Measurements from ENCODE around the gene P4HA3. TPM values are rescaled to one million over a fixed set of nuclear protein-coding genes. Genes with fewer than 3 reads are reported as not detected.

The P4HA3 gene
- total RNA-seq, 2 donors from 2014 or later: 4.4 to 5.7 TPM

DNA sequence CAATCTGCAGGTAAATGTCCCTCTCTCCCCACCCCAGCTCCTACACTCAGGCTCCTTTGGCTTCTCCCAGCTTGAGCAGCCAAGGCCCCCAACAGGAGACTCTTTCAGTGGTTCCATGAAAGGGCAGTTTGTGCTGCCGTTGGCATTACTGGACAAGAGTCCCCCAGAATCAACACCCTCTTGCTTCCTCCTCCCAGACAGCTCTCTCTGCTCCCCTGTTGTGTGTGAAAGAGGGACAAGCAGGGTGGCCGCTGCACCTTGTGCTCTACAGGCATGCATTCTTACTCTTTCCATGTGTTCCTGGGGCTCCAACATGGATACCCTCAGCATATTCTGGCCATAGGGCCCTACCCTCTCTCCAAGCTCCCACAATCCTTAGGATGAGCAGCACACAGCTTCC, 48.7 kb downstream of the P4HA3 start:
- ATAC-seq (ENCODE audit: insufficient number of reproducible peaks, low FRiP score, low read depth) (no peak), DNase-seq (ENCODE audit: low spot score) (no peak)
- H3K4me3 ChIP-seq: no peak overlapping the region
- no peak overlapping the region for H3K27ac ChIP-seq
- H3K27me3 ChIP-seq (replicated peaks; ENCODE audit: insufficient read depth): no peaks in the 10 kb centered on the region
- H3K4me1 ChIP-seq (ENCODE audit: control insufficient read depth in 1 of 2, low read depth in 2 of 2): peaks cover 6 to 9% of the 10 kb centered on the region in 2 donors
- no peaks in the 10 kb centered on the region for H3K36me3 ChIP-seq
- no peaks in the 10 kb centered on the region for H3K9me3 ChIP-seq
- no peak for TF ChIP-seq CTCF (IDR thresholded peaks at IDR 0.05)

DNA sequence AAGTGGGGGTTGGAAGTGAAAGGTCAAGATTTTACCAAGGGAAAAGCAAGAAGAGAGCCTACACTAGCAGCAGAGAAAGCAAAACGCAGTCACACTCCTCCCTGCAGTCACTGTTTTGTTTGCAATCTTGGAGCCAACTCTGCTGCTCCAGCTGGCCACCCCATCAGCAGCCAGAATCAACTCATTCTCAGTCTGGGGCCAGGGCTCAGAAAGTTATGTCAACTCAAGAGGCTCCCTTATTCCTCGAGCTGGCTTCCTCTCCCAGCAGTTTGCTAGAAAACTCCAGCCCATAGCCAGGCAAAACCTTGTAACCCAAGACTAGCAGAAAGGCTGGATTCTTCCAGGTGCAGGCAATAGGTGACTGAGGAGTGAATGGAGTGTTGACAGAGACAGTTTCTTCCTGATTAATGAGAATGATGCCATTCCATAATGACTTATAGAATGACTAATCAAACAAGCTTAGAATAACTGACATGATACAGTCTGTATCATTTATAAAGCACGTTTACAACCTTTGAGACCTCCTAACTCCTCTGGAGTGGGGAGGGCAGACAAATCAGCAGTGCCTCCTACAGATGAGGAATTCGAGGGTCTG, 53.4 kb downstream of the P4HA3 start:
- no peaks in the 10 kb centered on the region for H3K27me3 ChIP-seq (replicated peaks; ENCODE audit: insufficient read depth)
- H3K4me1 ChIP-seq (ENCODE audit: control insufficient read depth in 1 of 2, low read depth in 2 of 2): peaks cover 6 to 15% of the 10 kb centered on the region in 2 donors
- peaks cover 9% of the 10 kb centered on the region for H3K36me3 ChIP-seq
- no peak for TF ChIP-seq CTCF (IDR thresholded peaks at IDR 0.05)
- H3K4me3 ChIP-seq: no peak overlapping the region
- DNase-seq (ENCODE audit: low spot score) (peak; percentile 23), ATAC-seq (ENCODE audit: insufficient number of reproducible peaks, low FRiP score, low read depth) (no peak)
- no peaks in the 10 kb centered on the region for H3K9me3 ChIP-seq
- H3K27ac ChIP-seq: no peak overlapping the region

DNA sequence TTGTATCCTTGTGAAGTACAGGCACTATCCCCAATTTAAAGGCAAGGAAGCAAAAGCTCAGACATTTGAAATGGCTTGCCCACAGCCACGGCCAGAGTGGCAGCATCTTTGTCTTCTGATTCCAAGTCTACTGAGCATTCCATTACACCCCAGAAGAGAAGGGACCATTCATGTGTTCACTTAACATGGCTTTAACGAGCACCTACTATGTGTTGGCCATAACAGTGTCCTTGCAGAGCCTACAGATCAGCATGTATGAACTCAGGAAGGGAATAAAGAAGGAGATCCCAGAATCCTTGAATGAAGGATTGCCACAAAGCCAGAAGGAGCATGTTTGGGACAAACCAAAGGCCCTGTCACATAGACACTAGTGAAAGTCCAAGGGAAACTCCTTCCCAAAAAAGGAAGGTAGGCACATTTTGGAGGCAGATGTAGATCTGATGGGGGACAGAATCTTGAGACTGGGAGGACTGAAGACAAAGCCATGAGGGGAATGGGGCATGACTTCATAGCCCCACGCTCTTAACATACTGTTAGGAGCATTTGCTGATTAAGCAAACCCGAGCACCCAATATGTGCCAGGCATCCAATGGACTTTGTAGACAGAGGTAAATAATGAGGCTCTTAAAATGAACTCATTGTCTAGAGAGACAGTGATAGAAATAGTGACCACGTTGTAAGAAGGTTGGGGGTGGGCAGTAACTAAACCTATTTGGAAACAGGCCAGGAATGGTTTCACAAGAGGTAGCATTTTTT, 54.9 kb downstream of the P4HA3 start:
- Histone ChIP-seq H3K27ac (no peak overlapping the region), H3K36me3 (peaks cover 13% of the 10 kb centered on the region), H3K4me1 (ENCODE audit: control insufficient read depth in 1 of 2, low read depth in 2 of 2) (peaks cover 6 to 15% of the 10 kb centered on the region in 2 donors), H3K27me3 (replicated peaks; ENCODE audit: insufficient read depth) (no peaks in the 10 kb centered on the region), H3K4me3 (no peak overlapping the region), H3K9me3 (no peaks in the 10 kb centered on the region)
- TF ChIP-seq CTCF (IDR thresholded peaks at IDR 0.05): no peak
- no peak for ATAC-seq (ENCODE audit: insufficient number of reproducible peaks, low FRiP score, low read depth)
- DNase-seq (ENCODE audit: low spot score): no peak

DNA sequence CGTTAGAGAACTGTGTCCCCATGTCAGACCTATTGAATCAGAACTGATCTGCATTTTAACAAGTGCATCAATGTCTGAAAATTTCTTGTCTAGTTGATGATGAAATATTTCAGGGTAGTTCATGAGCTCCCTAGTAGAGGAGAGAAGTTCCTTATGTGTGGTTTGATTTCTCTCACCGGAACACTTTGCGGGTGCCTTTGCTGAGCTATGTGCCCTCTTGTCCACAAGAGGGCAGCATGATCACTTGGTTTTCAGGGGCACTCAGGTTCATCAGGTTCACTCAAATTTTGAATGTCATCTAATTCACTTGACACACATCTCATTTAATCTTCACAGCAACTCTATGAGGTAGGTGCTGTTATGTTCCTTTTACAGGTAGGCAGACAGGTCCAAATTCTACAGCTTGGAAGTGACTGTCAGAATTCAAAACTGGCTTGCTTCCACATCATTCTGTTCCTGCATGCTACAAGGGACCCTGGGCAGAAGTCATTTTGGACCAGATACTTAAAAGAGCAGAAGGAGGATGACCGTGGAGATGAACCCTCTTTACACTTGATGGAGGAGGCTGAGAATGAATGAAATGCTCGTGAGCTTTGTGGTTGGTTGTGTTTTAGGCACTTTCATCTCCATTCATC, 55.6 kb downstream of the P4HA3 start:
- Histone ChIP-seq H3K36me3 (peaks cover 18% of the 10 kb centered on the region), H3K4me3 (no peak overlapping the region), H3K9me3 (no peaks in the 10 kb centered on the region), H3K4me1 (ENCODE audit: control insufficient read depth in 1 of 2, low read depth in 2 of 2) (peaks cover 6 to 15% of the 10 kb centered on the region in 2 donors), H3K27ac (no peak overlapping the region), H3K27me3 (replicated peaks; ENCODE audit: insufficient read depth) (no peaks in the 10 kb centered on the region)
- DNase-seq (ENCODE audit: low spot score) (no peak), ATAC-seq (ENCODE audit: insufficient number of reproducible peaks, low FRiP score, low read depth) (peak; percentile 62)
- peak; percentile 91 for TF ChIP-seq CTCF (IDR thresholded peaks at IDR 0.05)

DNA sequence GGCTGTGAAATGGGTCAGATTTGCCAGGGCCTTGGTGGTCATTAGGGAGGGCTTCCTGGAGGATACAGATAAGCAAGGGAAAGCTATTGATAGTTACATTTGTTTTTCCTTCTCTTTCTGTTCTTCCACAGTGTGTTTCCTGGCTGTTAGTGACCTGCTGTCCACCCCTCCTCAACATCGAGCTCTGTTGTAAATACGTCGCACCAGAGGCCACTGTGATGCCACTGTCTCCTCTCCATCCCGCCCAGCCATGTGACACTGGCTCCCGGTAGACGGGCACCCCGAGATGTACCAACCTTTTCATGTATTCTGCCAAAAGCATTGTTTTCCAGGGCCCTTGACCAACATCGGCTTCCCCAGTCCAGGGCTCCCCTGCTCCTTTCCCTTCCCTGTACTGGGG, 58.1 kb downstream of the P4HA3 start:
- no peak for TF ChIP-seq CTCF (IDR thresholded peaks at IDR 0.05)
- H3K4me1 ChIP-seq (ENCODE audit: control insufficient read depth in 1 of 2, low read depth in 2 of 2): peaks cover 4 to 13% of the 10 kb centered on the region in 2 donors
- no peaks in the 10 kb centered on the region for H3K9me3 ChIP-seq
- H3K4me3 ChIP-seq: no peak overlapping the region
- peaks cover 33% of the 10 kb centered on the region for H3K36me3 ChIP-seq
- no peaks in the 10 kb centered on the region for H3K27me3 ChIP-seq (replicated peaks; ENCODE audit: insufficient read depth)
- H3K27ac ChIP-seq: no peak overlapping the region
- ATAC-seq (ENCODE audit: insufficient number of reproducible peaks, low FRiP score, low read depth) (no peak), DNase-seq (ENCODE audit: low spot score) (no peak)
